Gastroesophageal sphincter (tissue), 3 donors: Measurements from ENCODE around the gene NTSR1.

Experiments used
- CTCF ChIP-seq, 4 experiments: fragments of 200-600 bp in 2 of 4; fragments of 450-650 bp in 2 of 4; sonication (generic) in 1 of 4; IDR thresholded peaks; one replicate each; pipeline ENCODE4 v1.5.1; 2017 to 2019; ENCODE audit warnings: antibody characterized with exemption in 4 of 4, mild to moderate bottlenecking in 2 of 4, moderate library complexity in 2 of 4
- POLR2AphosphoS5 ChIP-seq: sonication (generic); formaldehyde crosslinking; IDR thresholded peaks from one replicate; pipeline ENCODE4 v1.6.1; 2017; ENCODE audit warnings: antibody characterized with exemption

GRCh38 chr20:62677678-62678077, 31.0 kb upstream of the NTSR1 start:
- TF ChIP-seq CTCF (IDR thresholded peaks at IDR 0.05) (no peak), POLR2AphosphoS5 (no peak)
